Upper lobe of left lung (tissue), 6 donors: ENCODE data around the gene TRAK2. TPM values are rescaled to one million over a fixed set of nuclear protein-coding genes. Genes with fewer than 3 reads are reported as not detected.

ENCODE experiments used
- ATAC-seq, 2 donors: fragments of 200-7000 bp; cut with Tn5 transposase; one replicate each; pipeline ENCODE4 v1.9.1; 2022; ENCODE audit warnings: mild to moderate bottlenecking in 2 of 2, moderate library complexity in 2 of 2; ENCODE audit not compliant: low FRiP score in 2 of 2
- DNase-seq, 2 donors: peaks; one replicate each; pipeline ENCODE4 v3.0.0-alpha.2; 2019 to 2020
- H3K27ac ChIP-seq, 4 donors: fragments of 200-600 bp; sonication (generic); one replicate each; pipeline ENCODE4 v1.5.1; 2016 to 2019
- H3K27me3 ChIP-seq, 4 donors: fragments of 200-600 bp; sonication (generic); one replicate each; pipeline ENCODE4 v1.5.1; 2017 to 2019
- H3K36me3 ChIP-seq, 4 donors: fragments of 200-600 bp; sonication (generic); one replicate each; pipeline ENCODE4 v1.5.1; 2016 to 2019
- H3K4me1 ChIP-seq, 4 donors: fragments of 200-600 bp; sonication (generic); one replicate each; pipeline ENCODE4 v1.5.1; 2018 to 2019
- H3K4me3 ChIP-seq, 4 donors: fragments of 200-600 bp; sonication (generic); one replicate each; pipeline ENCODE4 v1.5.1; 2017 to 2019; ENCODE audit warnings: mild to moderate bottlenecking in 2 of 4, moderate library complexity in 1 of 4
- H3K9me3 ChIP-seq, 4 donors: fragments of 200-600 bp; sonication (generic); one replicate each; pipeline ENCODE4 v1.5.1; 2018 to 2019
- CTCF ChIP-seq, 6 experiments: fragments of 450-650 bp in 4 of 6; fragments of 200-600 bp in 2 of 6; sonication (generic) in 2 of 6; IDR thresholded peaks; one replicate each; pipeline ENCODE4 v1.5.1; 2016 to 2019; ENCODE audit warnings: antibody characterized with exemption in 6 of 6
- EP300 ChIP-seq, 4 donors: sonication (generic); formaldehyde crosslinking; IDR thresholded peaks; one replicate each; pipeline ENCODE4 v1.5.1; 2017; ENCODE audit warnings: antibody characterized with exemption in 4 of 4, control low read depth in 2 of 4
- POLR2A ChIP-seq, 4 donors: fragments of 450-650 bp; IDR thresholded peaks; one replicate each; pipeline ENCODE4 v1.5.1; 2016 to 2017; ENCODE audit warnings: antibody characterized with exemption in 4 of 4, mild to moderate bottlenecking in 2 of 4
- POLR2AphosphoS5 ChIP-seq, 2 donors: sonication (generic); formaldehyde crosslinking; IDR thresholded peaks; one replicate each; pipeline ENCODE4 v1.5.1; 2017; ENCODE audit warnings: antibody characterized with exemption in 2 of 2
- WGBS, 2 donors: methylation state at CpG; one replicate each; pipeline ENCODE4 v1.1.5; 2017 to 2018; 5-methylcytosine and 5-hydroxymethylcytosine counted together
- total RNA-seq, 6 donors: library from RNA; depleted of rRNA in 4 of 6; stranded (reverse); fragments of >200 nt in 4 of 6; gene quantifications; one replicate each; pipeline versions ENCODE4 v1.1.0 to v1.2.1, GENCODE V29; 2016 to 2021
- donor health status: DM: no; HTN: no; CAD: no; lungs with moderate emphysema.
- donor health status: DM: no; HTN: yes; CAD: no; lungs with severe emphysema.

The TRAK2 gene
- total RNA-seq, 6 donors from 2014 or later = 23.5 to 58.7 (median 47.0) TPM

- ATAC-seq (no peak), DNase-seq (no peak)
- WGBS, 2 donors = 73% methylated on average over 3 of the region's 3 CpGs
Observed at GRCh38 chr2:201471732-201472393, 20.6 kb upstream of the TRAK2 start.

GRCh38 chr2:201470821-201471731 is 19.8 kb upstream of the TRAK2 start:
- H3K27me3 ChIP-seq = no peaks in the 10 kb centered on the region
- H3K9me3 ChIP-seq = no peaks in the 10 kb centered on the region
- TF ChIP-seq EP300 (IDR thresholded peaks at IDR 0.05) (no peak), POLR2A (IDR thresholded peaks at IDR 0.05) (no peak), CTCF (IDR thresholded peaks at IDR 0.05) (no peak), POLR2AphosphoS5 (IDR thresholded peaks at IDR 0.05) (no peak)
- H3K4me1 ChIP-seq = no peaks in the 10 kb centered on the region
- peaks cover 12 to 68% (median 16%) of the 10 kb centered on the region in 4 donors for H3K36me3 ChIP-seq
- H3K27ac ChIP-seq = no peak overlapping the region
- ATAC-seq = no peak
- H3K4me3 ChIP-seq = no peak overlapping the region
- WGBS, 2 donors = 91 to 92% methylated on average over 9 of the region's 9 CpGs
- DNase-seq = no peak

More at GRCh38 chr2:201471732-201472393, 20.6 kb upstream of the TRAK2 start:
- Histone ChIP-seq H3K27me3 (no peaks in the 10 kb centered on the region), H3K36me3 (peaks cover 12 to 73% (median 16%) of the 10 kb centered on the region in 4 donors), H3K9me3 (no peaks in the 10 kb centered on the region), H3K4me3 (no peak overlapping the region), H3K4me1 (no peaks in the 10 kb centered on the region), H3K27ac (no peak overlapping the region)
- TF ChIP-seq POLR2AphosphoS5 (IDR thresholded peaks at IDR 0.05) = no peak
- TF ChIP-seq POLR2A (IDR thresholded peaks at IDR 0.05) = no peak
- no peak for TF ChIP-seq CTCF (IDR thresholded peaks at IDR 0.05)
- TF ChIP-seq EP300 (IDR thresholded peaks at IDR 0.05) = no peak

- H3K4me1 ChIP-seq = no peaks in the 10 kb centered on the region
- no peaks in the 10 kb centered on the region for H3K27me3 ChIP-seq
- no peak overlapping the region for H3K4me3 ChIP-seq
- no peak overlapping the region for H3K27ac ChIP-seq
- TF ChIP-seq POLR2A (IDR thresholded peaks at IDR 0.05) (no peak), CTCF (IDR thresholded peaks at IDR 0.05) (no peak), POLR2AphosphoS5 (IDR thresholded peaks at IDR 0.05) (no peak), EP300 (IDR thresholded peaks at IDR 0.05) (no peak)
- DNase-seq (no peak), ATAC-seq (no peak)
- H3K36me3 ChIP-seq = peaks cover 6 to 60% (median 14%) of the 10 kb centered on the region in 4 donors
- H3K9me3 ChIP-seq = no peaks in the 10 kb centered on the region
Observed at GRCh38 chr2:201467666-201468065, 16.4 kb upstream of the TRAK2 start.

GRCh38 chr2:201466050-201466675 is 14.9 kb upstream of the TRAK2 start:
- Histone ChIP-seq H3K27me3 (no peaks in the 10 kb centered on the region), H3K4me1 (no peaks in the 10 kb centered on the region), H3K9me3 (no peaks in the 10 kb centered on the region), H3K4me3 (no peak overlapping the region), H3K27ac (peak overlapping the region in 1 of 4 donors; percentile 18), H3K36me3 (peaks cover 6 to 58% (median 11%) of the 10 kb centered on the region in 4 donors)
- WGBS, 2 donors = 63 to 81% methylated on average over 3 of the region's 3 CpGs
- no peak for TF ChIP-seq POLR2A (IDR thresholded peaks at IDR 0.05)
- TF ChIP-seq EP300 (IDR thresholded peaks at IDR 0.05) = no peak
- no peak for TF ChIP-seq POLR2AphosphoS5 (IDR thresholded peaks at IDR 0.05)
- no peak for TF ChIP-seq CTCF (IDR thresholded peaks at IDR 0.05)
- ATAC-seq (peak in 1 of 2 donors; percentile 75), DNase-seq (no peak)
